BLaER1 treated with 17β-estradiol and CSF1 and Interleukin-3, amounts not matched to agents 10 nM and 100 nM (cell line): Measurements from ENCODE around the gene GUCA1A.
A peak's percentile ranks its signal among the peaks of the same experiment; 100 is the strongest.
"Not testable (repeated sequence)": the region's sequence is repeated elsewhere in the genome, so short reads cannot be mapped to it uniquely, and the experiment has no call there.

Experiments
- H3K27ac ChIP-seq, 11 experiments: shearing (Covaris generic); formaldehyde crosslinking; 2 replicates each; pipeline ENCODE4 v1.8.1; 2022
- H3K27me3 ChIP-seq, 11 experiments: shearing (Covaris generic); formaldehyde crosslinking; 2 replicates each; pipeline ENCODE4 v1.8.1; 2022
- H3K36me3 ChIP-seq, 11 experiments: shearing (Covaris generic); formaldehyde crosslinking; 2 replicates each; pipeline ENCODE4 v1.8.1; 2022
- H3K4me1 ChIP-seq, 10 experiments: shearing (Covaris generic); formaldehyde crosslinking; 2 replicates each; pipeline ENCODE4 v1.8.1; 2022
- H3K4me2 ChIP-seq, 11 experiments: shearing (Covaris generic); formaldehyde crosslinking; 2 replicates each; pipeline ENCODE4 v1.8.1; 2022
- H3K4me3 ChIP-seq, 10 experiments: shearing (Covaris generic); formaldehyde crosslinking; 2 replicates each; pipeline ENCODE4 v1.8.1; 2022
- H3K9ac ChIP-seq, 11 experiments: shearing (Covaris generic); formaldehyde crosslinking; 2 replicates each; pipeline ENCODE4 v1.8.1; 2022
- H3K9me3 ChIP-seq, 11 experiments: shearing (Covaris generic); formaldehyde crosslinking; replicated peaks in 1 of 11; 2 replicates each; pipeline ENCODE4 v1.8.1; 2022
- H4K20me1 ChIP-seq, 11 experiments: shearing (Covaris generic); formaldehyde crosslinking; 2 replicates each; pipeline ENCODE4 v1.8.1; 2022
- Cebpa-rat ChIP-seq, 11 experiments: shearing (Covaris generic); IDR thresholded peaks; 2 replicates each; pipeline ENCODE4 v1.8.1; 2022

The GUCA1A gene

DNA sequence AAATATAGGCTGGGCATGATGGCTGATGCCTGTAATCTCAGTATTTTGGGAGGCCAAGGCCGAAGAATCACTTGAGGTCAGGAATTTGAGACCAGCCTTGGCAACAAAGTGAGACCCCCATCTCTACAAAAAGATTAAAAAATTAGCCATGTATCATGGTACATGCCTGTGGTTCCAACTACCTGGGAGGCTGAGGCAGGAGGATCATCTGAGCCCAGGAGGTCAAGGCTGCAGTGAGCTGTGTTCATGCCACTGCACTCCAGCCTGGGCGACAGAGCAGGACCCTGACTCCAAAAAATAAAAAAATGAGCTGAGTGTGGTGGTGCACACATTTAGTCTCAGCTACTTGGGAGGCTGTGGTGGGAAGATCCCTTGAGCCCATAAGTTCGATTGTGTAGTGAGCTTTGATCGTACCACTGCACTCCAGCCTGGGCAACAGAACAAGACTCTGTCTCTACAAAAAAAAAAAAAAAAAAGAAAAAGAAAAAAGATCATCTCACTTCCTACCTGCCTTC, 31.7 kb downstream of the GUCA1A start:
- Histone ChIP-seq H3K4me2 (no peak overlapping the region), H3K27ac (no peak overlapping the region), H3K9ac (no peak overlapping the region), H3K4me3 (no peak overlapping the region), H3K27me3 (no peaks in the 10 kb centered on the region), H4K20me1 (no peaks in the 10 kb centered on the region), H3K36me3 (peaks cover 66 to 100% (median 93%) of the 10 kb centered on the region in 11 experiments), H3K4me1 (peaks cover 0 to 5% (median 0%) of the 10 kb centered on the region in 10 experiments; a peak in 3 of 20 replicates), H3K9me3 (peaks cover 0 to 19% (median 10%) of the 10 kb centered on the region in 11 experiments; a peak in 16 of 22 replicates)
- TF ChIP-seq Cebpa-rat (IDR thresholded peaks at IDR 0.05) = no peak

DNA sequence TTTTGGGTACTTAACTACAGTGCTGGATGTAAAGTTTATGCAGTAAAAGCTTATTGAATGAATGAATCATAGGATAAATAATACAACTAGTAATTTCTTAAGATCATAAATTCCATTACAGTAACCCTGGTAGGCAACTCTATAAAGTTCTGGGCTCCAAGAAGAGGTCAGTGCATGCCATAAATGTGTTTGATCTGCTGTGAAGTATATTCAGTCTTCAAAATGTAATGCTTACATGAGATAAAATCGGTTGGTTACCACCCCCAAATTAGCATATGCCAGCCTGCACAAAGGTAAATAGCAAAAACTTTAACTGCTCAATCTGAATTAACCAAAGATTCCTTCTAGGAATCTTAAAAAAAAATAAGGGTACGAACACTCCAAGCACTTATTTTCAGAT, 34.4 kb downstream of the GUCA1A start:
- H3K36me3 ChIP-seq = peaks cover 83 to 100% (median 93%) of the 10 kb centered on the region in 11 experiments
- H3K4me3 ChIP-seq, H3K4me1 ChIP-seq, H3K9ac ChIP-seq, H3K27me3 ChIP-seq, H3K4me2 ChIP-seq, H3K27ac ChIP-seq, H4K20me1 ChIP-seq, H3K9me3 ChIP-seq: not testable (repeated sequence)

DNA sequence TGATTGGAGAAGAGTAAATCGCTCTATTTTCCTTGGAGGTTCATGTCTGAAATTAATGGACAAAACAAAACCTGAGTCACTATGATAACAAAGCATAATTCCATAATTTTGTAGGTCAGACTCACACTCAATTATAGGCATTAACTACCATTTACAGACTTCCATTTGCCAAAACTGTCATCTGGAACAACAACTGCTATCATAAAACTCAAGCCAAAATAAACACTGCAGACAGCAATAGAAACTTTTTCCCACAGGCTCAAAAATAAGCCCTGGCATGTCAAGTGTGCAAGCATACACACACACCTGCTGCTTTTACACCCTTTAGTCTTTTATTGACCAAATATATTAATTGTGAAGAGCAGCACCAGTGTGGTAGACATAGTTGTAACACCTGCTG, 37.4 kb downstream of the GUCA1A start:
- peaks cover 0 to 6% (median 0%) of the 10 kb centered on the region in 11 experiments; a peak in 1 of 22 replicates for H4K20me1 ChIP-seq
- no peak overlapping the region for H3K27ac ChIP-seq
- H3K9me3 ChIP-seq = no peaks in the 10 kb centered on the region
- TF ChIP-seq Cebpa-rat (IDR thresholded peaks at IDR 0.05) = no peak
- no peak overlapping the region for H3K4me2 ChIP-seq
- H3K9ac ChIP-seq = no peak overlapping the region
- H3K4me3 ChIP-seq = no peak overlapping the region
- peaks cover 0 to 7% (median 5%) of the 10 kb centered on the region in 10 experiments; a peak in 9 of 20 replicates for H3K4me1 ChIP-seq
- no peaks in the 10 kb centered on the region for H3K27me3 ChIP-seq
- peaks cover 78 to 88% (median 82%) of the 10 kb centered on the region in 11 experiments for H3K36me3 ChIP-seq

DNA sequence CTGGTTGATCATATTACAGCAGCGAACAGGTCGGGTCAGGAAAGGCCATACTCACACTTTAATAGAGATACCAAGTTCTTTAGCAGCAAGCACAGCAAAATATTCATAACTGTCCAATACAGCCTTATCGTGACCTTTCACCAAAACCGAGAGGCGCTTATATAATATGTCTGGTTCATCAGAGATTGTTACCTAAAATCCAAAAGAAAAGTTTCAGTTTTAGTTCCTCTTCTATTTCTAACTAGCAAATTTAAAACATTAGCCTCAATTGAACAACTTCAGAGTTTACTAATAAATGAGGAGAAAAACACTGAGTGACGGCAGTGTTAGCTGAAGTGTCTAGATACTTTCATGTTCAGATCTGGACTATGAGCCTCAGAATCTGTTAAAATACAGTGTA, 38.6 kb downstream of the GUCA1A start:
- no peak overlapping the region for H3K27ac ChIP-seq

DNA sequence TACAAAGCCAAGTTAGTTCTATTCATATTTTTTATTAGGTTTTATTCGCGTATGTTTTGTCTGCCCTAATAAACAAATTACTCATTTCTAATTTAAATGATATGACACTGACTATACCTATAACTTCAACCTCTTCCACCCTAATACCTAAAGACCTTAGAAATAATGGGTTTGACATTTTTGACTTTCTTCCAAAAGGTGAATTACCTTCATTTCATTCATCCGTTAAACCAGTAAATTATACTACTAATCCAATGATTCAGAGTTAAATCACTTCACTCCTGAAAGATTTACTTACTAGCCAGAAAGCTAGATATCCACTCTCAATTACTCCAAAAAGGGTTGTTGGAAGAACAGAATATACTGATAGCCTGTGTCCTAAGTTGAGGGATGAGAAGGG, 39.3 kb downstream of the GUCA1A start:
- peaks cover 6 to 21% (median 17%) of the 10 kb centered on the region in 10 experiments for H3K4me1 ChIP-seq
- H3K27ac ChIP-seq = no peak overlapping the region
- no peaks in the 10 kb centered on the region for H3K27me3 ChIP-seq
- no peak overlapping the region for H3K4me3 ChIP-seq
- peaks cover 0 to 6% (median 0%) of the 10 kb centered on the region in 11 experiments; a peak in 1 of 22 replicates for H4K20me1 ChIP-seq
- peaks cover 61 to 69% (median 65%) of the 10 kb centered on the region in 11 experiments for H3K36me3 ChIP-seq
- TF ChIP-seq Cebpa-rat (IDR thresholded peaks at IDR 0.05) = no peak
- peak overlapping the region in 2 of 11 experiments; percentile 7 to 38; a peak in 2 of 22 replicates for H3K9ac ChIP-seq
- no peak overlapping the region for H3K4me2 ChIP-seq
- no peaks in the 10 kb centered on the region for H3K9me3 ChIP-seq

More for the DNA sequence above, 38.6 kb downstream of the GUCA1A start:
- peaks cover 5 to 19% (median 15%) of the 10 kb centered on the region in 10 experiments for H3K4me1 ChIP-seq
- no peak overlapping the region for H3K9ac ChIP-seq
- H3K9me3 ChIP-seq = no peaks in the 10 kb centered on the region
- no peak overlapping the region for H3K4me2 ChIP-seq
- H3K4me3 ChIP-seq = no peak overlapping the region
- no peak for TF ChIP-seq Cebpa-rat (IDR thresholded peaks at IDR 0.05)
- peaks cover 67 to 76% (median 71%) of the 10 kb centered on the region in 11 experiments for H3K36me3 ChIP-seq
- H3K27me3 ChIP-seq = no peaks in the 10 kb centered on the region
- peaks cover 0 to 6% (median 0%) of the 10 kb centered on the region in 11 experiments; a peak in 1 of 22 replicates for H4K20me1 ChIP-seq

GRCh38 chr6:42216495-42216894, 43.3 kb downstream of the GUCA1A start:
- not testable (repeated sequence) for H3K9me3 ChIP-seq, H3K27me3 ChIP-seq, H4K20me1 ChIP-seq
- H3K9ac ChIP-seq = peak overlapping the region; percentile 84 to 90 (median 89); a peak in 20 of 22 replicates
- H3K27ac ChIP-seq = peak overlapping the region in 4 of 11 experiments; percentile 75 to 86 (median 82); a peak in 3 of 22 replicates
- peaks cover 6 to 21% (median 18%) of the 10 kb centered on the region in 10 experiments for H3K4me1 ChIP-seq
- H3K36me3 ChIP-seq = peaks cover 25 to 31% (median 28%) of the 10 kb centered on the region in 11 experiments
- peak overlapping the region; percentile 72 to 94 (median 85) for H3K4me2 ChIP-seq
- peak overlapping the region; percentile 71 to 84 (median 82) for H3K4me3 ChIP-seq

DNA sequence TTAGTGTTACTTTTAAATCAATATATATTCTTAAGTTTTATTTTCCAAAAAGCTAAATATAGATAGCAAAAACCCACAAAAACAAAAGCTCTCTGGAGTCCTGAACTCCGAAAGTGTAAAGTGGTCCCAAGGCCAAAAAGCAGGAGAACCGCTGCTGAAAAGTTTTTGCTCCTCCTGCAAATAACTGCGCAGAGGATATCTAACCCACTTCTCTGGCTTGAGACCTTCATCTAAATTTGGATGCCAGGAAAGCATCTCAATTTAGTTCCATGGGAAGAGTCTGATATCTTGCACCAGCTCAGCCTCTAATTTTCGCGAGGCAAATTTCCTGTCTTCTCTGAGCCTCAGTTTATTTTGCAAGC, 44.0 kb downstream of the GUCA1A start:
- peaks cover 0 to 6% (median 0%) of the 10 kb centered on the region in 11 experiments; a peak in 1 of 22 replicates for H4K20me1 ChIP-seq

DNA sequence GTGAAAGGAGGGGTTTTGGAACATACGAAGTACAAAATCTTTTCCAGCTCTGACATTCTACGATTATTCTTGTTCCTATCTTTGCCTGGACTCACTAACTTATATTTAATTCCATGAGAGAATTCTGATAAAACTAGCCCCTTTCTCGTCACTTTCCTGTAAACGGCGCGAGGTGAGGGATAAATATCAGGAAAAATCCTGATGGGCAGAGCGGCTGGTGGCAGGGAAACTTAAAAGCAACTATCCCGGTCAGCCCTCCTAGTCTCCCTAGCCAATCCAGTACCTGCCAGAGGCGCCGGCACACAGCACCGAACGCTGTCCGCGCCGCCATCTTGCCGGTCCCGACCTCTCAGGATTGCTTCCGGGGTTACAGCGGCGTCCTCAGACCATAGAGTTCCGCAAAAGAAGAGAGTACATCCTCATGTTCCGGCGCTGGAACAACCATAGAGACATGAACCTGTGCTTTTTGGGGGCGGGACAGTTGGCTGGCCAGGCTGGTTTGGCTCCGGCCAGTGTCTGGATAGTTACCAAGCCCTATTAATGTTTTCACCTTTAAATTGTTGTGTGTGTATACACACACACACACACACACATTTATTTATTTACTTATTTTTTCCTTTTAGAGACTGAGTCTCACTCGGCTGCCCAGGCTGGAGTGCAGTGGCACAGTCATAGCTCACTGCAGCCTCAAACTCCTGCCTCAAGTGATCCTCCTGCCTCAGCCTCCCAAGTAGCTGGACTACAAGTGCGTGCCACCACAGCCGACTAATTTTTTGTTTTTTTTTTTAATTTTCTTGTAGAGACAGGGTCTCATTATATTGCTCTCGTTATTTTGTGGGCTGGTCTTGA, 44.6 kb downstream of the GUCA1A start, which contains the start of gene MRPS10:
Gene MRPS10, minus strand, starts transcription at position 343 of the 849 bp plus-strand sequence. Its CDS starts 12 bp downstream, at position 331.
- H4K20me1 ChIP-seq = peaks cover 0 to 6% (median 0%) of the 10 kb centered on the region in 11 experiments; a peak in 1 of 22 replicates
- peaks cover 6 to 21% (median 18%) of the 10 kb centered on the region in 10 experiments for H3K4me1 ChIP-seq
- TF ChIP-seq Cebpa-rat (IDR thresholded peaks at IDR 0.05) = no peak
- peak within 1 kb of the TSS; percentile 84 to 90 (median 89) for H3K9ac ChIP-seq
- peak within 1 kb of the TSS; percentile 71 to 84 (median 82) for H3K4me3 ChIP-seq
- peak within 1 kb of the TSS; percentile 72 to 94 (median 85) for H3K4me2 ChIP-seq
- H3K27ac ChIP-seq = peak within 1 kb of the TSS; percentile 72 to 88 (median 82)
- no peaks in the 10 kb centered on the region for H3K27me3 ChIP-seq
- H3K36me3 ChIP-seq = peaks cover 13 to 19% (median 15%) of the 10 kb centered on the region in 11 experiments
- no peaks in the 10 kb centered on the region for H3K9me3 ChIP-seq

More for the DNA sequence above, 44.0 kb downstream of the GUCA1A start:
- no peak for TF ChIP-seq Cebpa-rat (IDR thresholded peaks at IDR 0.05)
- Histone ChIP-seq H3K27ac (peak overlapping the region; percentile 72 to 88 (median 82)), H3K9me3 (no peaks in the 10 kb centered on the region), H3K4me1 (peaks cover 6 to 21% (median 18%) of the 10 kb centered on the region in 10 experiments), H3K27me3 (no peaks in the 10 kb centered on the region), H3K4me3 (peak overlapping the region; percentile 71 to 84 (median 82)), H3K36me3 (peaks cover 19 to 25% (median 21%) of the 10 kb centered on the region in 11 experiments), H3K9ac (peak overlapping the region; percentile 84 to 90 (median 89)), H3K4me2 (peak overlapping the region; percentile 72 to 94 (median 85))

- Histone ChIP-seq H3K9me3 (no peaks in the 10 kb centered on the region), H3K4me1 (peaks cover 6 to 21% (median 13%) of the 10 kb centered on the region in 10 experiments), H4K20me1 (no peaks in the 10 kb centered on the region), H3K9ac (no peak overlapping the region), H3K36me3 (no peaks in the 10 kb centered on the region), H3K4me3 (no peak overlapping the region), H3K27ac (no peak overlapping the region), H3K4me2 (no peak overlapping the region), H3K27me3 (no peaks in the 10 kb centered on the region)
- TF ChIP-seq Cebpa-rat (IDR thresholded peaks at IDR 0.05) = no peak
Observed at GRCh38 chr6:42220807-42221206, 47.6 kb downstream of the GUCA1A start.
